GM18867 (cell line): Measurements from ENCODE around the gene SEPTIN3.
A peak's percentile ranks its signal among the peaks of the same experiment; 100 is the strongest.

Experiments
- ATAC-seq: cut with Tn5 transposase; IDR thresholded peaks from one replicate; pipeline ENCODE4 v1.9.1; 2021; ENCODE audit warnings: mild to moderate bottlenecking, moderate library complexity; ENCODE audit not compliant: unreplicated experiment

The SEPTIN3 gene, protein sequence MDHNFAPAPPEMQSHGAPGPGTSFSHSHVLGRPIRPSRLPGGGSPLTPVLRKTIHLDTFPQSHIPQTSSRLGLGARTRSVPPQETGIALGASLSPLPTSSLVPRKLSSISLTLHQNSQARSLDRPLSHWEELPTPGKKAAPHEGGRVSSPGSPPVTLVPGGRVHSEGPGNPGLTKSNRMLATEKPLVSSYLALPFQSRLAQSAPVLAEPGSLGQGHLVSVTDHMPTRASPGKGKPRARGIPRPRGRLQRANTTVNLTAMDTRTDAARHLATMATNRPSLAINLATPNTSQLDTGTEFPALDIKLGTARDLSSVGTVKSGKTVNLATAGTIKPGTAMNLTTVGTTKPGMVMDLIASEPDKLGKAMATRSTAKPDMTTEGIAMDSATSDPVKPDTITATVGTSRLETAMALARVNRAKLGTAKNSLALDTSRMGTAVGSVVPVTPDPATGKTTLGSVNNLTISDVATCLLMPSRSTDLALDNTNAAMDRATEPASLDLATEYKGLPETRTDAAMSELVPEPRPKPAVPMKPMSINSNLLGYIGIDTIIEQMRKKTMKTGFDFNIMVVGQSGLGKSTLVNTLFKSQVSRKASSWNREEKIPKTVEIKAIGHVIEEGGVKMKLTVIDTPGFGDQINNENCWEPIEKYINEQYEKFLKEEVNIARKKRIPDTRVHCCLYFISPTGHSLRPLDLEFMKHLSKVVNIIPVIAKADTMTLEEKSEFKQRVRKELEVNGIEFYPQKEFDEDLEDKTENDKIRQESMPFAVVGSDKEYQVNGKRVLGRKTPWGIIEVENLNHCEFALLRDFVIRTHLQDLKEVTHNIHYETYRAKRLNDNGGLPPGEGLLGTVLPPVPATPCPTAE

DNA sequence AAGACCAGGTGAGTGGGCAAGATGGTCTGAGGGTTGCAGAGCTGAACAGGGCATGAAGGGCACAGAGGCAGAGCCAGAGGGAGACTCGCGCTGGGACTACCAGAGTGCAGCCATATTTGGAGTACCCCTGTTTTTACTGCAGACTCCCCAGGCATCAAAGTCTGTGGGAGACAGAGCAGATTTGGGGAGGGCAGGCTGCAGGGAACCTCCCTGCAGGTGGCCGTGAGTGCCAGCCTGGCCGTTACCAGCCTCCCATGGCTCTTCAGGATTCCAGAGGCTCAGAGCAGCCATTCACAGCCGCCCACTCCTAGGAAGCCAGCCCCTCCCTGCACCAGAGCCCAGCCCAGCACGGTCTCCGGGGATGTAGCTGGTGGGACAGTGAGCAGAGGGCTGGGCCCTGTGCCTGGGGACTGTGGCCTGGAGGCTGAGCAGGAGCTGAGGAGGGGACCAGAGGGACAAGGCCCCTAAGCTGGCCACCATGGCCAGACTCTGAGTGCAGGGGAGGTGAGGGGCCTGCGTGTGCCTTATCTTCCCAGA, at the start of gene SEPTIN3:
TSS of gene SEPTIN3 (plus strand) at position 334 of the 537 bp plus-strand sequence. CDS start 2,050 bp downstream, outside the sequence.
- ATAC-seq: no peak

DNA sequence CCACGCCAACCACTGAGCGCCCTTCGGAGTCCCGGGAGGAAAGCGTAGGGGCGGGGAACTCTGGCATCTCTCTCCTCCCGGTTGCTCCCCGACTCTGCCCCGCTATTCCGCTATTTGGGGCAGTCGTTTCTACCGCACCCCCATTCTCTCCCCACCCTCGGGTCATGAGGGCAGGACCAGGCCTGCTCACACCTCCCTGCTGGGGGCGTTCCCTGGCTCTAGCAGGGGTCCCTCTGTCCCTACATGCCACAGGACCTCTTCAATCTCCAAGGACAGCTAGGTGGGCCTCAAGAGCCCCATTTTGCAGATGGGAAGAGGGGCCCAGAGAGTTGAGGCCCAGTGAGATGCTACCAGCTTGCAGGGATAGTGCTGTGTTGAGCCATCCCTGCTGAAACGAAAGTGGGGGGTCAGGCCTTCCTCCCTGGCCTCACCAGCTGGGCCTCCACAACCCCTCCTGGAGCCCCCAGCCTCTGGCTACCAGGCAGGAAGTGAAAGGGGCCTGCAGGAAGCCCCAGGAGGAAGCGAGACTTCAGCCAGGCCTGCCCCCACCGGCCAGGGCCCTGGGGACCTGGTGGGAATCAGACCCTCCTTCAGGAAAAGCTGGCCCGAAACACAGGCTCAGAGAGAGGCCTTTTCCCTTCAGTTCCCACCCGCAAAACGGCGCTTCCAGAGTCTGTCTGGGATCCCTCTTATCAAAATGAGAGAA, 48.8 kb upstream of the SEPTIN3 start:
- peak; percentile 19 for ATAC-seq

DNA sequence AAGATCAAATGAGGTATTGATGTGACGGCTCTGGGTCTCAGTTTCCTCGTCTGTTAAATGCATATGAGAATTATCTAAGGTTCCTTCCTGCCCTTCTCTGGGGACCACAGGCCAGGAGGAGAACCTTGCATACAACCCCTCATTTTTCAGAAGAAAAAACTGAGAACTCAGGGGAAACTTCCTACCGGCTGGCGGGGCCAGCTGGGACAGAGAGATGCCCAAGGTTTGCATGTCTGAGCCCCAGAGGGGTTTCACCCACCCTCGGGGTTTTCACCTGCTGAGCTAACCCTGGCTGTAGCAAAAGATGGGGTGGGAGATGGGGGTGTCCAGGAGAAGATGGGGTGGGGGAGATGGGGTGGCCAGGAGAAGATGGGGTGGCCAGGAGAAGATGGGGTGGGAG, 46.9 kb upstream of the SEPTIN3 start:
- ATAC-seq: no peak

DNA sequence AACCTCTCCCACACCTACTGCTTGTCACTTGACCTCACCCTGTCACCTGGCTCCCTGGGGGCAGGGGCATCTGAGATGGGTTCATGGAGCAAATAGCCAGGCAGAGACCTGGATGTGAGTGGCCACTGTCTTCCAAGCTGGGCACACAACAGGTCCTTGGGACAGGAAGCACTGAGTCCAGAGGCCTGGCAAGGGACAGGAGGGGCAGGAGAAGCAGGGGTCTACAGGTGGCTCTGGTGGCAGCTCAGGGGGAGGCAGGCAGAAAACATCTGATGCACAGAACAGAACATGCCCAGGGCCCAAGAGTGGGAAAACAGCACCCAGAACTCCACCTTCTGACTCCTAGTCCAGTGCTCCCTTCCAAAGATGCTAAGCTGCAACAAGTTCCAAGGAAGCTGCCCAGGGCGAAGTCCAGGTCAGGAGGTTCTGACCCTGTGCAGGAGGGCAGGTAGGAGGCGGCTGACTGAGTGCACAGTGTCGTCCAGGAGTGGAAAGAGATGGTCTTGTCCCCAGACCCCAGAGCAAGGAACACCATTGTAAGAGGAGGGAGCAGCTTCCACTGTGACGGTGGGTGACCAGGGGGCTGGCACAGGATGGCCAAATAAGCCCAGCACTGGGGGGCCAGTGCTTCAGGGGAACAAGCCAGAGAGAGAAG, 46.2 kb upstream of the SEPTIN3 start:
- ATAC-seq: no peak

DNA sequence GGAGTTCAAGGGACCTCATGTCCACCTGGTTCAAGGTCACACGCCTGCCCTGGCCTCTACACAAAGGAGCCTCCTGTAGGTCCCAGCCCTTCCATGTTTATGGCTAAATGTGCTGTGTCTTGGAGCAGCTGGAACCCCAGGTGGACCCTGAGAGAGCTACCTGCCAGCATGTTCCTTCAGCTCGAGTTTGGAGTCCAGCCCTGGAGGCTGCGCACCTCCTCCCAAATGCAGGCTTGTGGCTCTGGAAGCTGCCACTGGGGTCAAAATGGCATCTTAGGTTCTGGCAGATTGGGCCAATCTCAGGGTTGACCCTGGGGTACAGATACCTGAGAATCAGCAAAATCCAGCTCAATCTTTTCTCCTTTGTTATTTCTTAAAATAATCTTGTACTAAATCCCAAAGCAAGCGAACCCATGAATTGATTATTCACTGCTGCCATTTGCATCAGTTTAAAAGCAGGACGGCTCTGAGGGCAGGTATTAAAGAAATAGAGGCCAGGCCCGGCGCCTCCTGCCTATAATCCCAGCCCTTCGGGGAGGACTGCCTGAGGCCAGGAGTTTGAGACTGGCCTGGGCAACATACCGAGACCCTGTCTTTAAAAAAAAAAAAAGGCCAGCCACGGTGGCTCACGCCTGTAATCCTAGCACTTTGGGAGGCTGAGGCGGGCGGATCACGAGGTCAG, 45.5 kb upstream of the SEPTIN3 start:
- no peak for ATAC-seq

DNA sequence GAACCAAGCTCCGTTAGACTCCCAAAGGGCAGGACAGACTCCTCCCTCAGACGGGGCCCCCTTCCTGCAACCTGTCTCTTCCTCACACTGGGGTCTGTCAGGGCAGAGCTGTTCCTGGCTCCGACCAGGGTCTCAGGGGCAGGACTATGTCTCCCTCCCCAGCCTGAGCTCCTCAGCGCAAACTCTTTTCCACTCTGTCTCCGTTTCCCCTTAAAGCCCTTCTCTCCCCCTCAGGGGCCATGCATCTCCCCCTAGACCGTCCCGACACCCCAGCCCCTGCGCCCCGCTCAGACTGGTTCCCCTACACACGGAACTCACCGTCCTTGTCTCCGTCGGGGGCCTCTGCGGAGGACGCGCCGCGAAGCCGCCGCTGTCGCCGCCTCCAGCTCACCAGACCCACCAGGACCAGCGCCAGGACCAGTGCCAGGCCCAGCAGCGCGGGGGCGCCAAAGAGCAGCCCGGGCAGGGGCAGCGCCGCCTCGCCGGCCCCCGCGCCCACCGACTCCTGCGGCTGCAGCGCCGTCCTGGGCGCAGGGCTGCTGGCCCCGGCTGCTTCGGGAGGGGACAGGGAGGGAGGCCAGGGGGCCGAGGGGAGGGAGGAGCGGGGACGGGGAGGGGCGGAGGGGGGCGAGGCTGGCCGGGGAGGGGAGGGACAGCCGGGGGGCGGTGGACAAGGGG, 43.3 kb upstream of the SEPTIN3 start:
- ATAC-seq: peak; percentile 47

DNA sequence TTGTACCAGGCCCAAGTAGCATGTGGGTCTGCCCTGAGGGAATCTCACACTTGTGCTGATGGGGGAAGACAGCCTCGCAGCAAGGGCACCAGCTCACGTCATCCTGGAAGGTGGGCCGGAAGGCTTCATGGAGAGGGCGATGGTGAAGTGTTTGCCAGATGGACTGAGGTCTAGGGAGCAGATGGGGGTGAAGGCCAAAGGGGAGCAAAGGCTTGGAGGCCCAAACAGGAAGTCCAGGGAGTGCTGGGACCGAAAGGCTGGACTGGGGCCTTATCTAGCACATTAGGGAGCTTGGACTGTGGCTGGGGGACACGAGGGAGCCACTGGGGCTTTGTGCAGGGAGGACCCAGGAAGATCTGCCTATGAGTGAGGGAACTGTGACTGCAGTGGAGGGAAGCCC, 41.4 kb upstream of the SEPTIN3 start:
- ATAC-seq: no peak

DNA sequence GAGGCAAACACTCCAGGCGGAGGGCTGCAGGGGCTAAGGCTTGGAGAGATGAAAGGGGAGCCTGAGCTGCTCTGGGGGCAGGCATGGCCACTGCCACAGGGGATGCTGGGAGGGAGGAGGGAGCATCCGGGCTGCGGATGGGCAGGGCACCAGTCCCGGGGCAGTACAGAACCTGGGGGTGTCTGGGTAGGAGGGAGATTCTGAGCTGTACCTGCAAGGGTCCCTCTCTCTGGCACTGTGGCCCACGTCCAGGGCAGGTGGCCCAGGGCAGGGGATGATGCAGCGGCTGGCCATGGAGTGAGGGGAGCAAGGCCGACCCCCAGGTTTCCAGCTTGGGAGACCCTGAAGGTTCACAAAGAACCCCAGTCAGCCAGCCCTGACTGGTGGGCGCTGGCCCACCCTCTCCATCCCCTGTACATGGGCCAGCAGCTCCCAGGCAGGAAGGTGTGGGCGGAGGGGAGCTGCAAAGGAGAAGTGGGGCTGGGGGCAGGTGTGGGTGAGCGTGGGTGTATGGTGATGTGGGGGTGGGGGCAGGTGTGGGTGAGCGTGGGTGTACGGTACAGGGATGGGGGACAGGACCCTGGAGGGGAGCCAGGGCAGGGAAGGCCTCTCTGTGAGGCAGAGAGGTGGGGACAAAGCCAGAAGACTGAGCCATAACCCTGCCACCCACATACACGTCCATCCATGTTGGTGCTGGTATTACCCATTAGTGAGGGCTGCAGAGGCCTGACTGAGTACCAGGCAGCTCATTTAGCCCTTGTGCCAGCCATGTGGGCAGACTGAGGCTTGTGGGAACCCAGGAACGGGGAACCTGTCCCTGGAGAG, 40.4 kb upstream of the SEPTIN3 start:
- no peak for ATAC-seq

DNA sequence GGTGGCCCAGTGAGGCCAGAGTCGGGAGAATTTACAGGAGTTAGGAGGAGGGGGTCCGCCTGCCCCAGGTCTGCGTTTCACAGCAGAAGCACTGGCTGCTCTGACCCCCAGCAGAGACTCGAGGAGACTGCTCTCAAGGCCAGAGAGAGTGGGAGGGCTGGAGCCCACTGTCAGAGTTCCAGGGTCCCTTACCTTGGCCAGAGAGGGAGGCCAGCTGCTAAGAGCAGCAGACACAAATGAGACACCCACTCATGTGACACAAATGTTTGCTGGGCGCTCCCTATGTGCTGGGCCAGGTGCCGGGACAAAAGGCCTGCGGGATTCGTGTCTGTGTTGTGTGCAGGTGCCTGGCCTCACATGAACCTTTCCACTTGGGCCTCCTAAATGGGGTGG, 39.8 kb upstream of the SEPTIN3 start:
- ATAC-seq: no peak

DNA sequence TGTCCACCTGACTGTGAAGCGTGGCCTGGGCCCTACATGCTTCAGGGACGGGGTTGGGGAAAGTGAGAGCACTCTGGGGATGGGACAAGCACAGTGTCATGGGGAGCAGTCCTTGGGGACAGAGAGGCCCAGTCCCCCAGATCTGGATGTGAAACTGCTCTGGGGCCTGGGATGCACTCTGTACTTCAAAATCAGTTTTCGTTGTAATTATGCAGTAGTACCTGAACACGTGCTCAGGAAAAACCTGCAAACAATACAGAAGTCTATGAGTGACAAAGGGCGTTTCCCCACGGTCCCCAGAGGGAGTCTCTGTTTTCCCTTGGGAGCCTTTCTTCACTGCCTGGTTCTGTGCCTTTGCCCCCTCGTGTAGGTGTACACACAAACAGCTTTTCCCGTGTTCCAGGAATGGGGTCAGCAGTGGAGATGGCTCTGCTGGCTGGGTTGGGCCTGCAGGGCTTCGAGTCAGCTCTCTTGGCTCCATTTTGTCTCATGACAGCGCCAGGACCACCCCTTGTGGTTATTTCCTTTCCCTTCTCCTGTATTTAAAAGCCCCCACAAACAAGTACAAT, 37.5 kb upstream of the SEPTIN3 start:
- ATAC-seq: no peak

DNA sequence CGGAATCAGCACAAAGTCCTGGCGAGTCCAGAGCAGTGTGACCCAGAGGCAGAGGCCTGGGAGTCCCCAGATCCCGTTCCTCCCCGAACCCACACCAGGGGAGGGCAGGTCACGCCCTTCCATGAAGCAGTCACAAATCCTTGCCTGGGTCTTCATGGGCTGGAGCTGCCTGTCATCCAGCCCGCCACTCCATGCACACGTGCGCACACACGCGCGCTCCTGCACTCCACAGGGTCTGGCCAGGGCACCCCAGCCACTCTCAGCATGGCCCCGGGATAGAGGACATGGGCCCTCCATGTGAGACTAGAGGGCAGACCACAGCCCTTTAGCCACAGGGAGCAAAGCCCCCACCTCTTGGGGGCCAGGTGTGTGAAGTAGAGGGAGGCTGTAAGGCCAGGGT, 36.9 kb upstream of the SEPTIN3 start:
- no peak for ATAC-seq

DNA sequence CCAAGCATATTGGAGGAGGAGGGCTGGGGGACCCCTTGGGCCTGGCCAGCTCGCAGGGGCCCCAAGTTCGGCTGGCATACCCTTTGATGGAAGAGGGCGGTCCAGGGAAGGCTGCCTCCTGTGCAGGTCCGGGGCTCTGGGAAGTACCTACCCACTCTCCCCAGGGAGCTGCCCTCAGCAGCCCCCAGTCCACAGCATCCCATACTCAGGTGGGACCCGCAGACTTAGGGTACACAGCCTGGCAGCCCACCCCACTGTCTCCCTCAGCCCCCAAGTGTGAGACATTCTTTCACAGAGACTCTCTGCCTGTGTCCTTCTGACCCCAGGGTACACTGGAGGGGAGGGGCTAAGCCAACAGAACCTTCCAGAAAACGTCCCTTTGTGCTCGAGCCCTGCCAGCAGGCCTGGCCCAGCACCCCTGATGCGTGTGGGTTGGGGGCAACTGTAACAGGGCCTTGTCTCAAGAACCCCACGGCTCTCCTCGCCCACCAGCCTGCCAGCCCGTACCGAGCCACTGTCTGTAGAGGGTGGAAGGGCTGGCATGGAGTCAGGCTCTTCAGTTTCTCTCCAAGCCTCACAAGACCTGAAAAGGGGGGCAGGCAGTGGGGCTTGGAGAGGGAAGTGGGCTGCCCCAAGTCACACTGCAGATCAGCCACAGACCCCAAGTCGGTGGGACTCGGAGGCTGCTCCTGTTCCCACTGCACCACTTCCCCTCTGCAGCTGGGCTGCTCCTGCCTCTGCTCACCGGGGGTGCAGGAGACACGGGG, 35.6 kb upstream of the SEPTIN3 start:
- no peak for ATAC-seq

DNA sequence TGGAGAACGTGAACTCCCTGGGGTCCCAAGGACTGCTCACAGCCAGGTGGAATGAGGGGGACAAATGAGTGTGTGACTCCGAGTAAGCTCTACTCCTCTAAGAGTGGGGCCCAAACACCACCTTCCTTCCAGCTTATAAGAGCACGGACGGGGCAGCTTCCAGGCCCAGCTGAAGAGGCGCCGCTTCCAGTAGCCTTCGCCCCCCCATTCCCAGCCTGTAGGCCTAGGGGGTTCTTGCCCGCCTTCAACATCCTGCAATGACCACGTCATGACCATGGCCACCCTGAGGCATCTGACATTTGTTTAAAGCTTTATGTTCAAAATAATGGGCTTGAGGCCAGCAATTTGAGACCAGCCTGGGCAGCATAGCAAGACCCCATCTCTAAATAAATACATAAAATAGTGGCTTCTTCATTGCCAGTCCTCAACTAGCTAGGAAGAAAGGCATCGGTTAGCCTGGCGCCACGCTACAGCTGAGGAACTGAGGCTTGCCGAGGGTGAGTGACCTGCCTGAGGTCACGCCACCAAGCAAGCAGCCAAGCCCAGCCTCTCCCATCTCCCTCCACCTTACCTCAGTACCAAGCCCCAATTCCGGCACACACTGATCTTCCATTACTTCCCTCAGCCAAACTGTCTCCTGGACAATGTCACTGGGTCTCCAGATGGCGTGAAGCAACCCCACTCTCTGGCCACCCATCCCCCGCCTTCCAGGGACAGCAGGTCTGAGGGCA, 34.8 kb upstream of the SEPTIN3 start:
- no peak for ATAC-seq

DNA sequence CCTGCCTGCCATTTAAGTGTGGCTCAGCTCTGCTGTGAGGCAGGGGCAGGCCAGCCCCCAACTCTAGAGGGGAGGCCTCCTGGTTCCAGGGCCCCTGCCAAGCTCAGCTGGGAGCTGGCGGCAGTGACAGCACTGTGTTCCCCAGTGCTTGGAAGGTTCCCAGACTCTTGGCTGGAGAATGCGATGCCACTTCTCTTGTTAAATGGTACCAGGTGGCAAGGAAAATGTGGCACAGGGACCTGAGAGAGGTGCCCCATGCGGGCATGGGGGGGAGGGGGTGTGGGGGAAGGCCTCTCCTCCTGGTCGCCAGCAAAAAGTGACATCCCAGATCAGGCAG, 34.3 kb upstream of the SEPTIN3 start:
- no peak for ATAC-seq

DNA sequence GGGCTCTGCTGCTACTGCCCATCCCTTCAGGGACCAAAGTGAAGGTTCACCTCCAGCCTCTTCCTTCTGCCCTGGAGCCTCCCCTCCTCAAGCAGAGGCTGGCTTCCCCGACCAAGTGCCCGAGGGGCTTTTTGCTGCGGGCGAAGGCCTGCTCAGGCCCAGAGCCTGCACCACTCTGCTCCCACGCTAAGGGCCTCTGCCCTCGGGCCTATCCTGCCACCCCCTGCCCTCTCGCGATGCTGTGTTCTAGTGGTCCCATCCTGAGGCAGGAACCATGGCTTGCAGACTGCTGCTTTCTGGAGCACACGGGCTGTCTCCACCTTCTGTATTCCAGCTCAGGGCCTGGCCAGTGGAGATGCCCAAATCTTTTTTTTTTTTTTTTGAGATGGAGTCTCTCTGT, 33.7 kb upstream of the SEPTIN3 start:
- ATAC-seq: no peak

DNA sequence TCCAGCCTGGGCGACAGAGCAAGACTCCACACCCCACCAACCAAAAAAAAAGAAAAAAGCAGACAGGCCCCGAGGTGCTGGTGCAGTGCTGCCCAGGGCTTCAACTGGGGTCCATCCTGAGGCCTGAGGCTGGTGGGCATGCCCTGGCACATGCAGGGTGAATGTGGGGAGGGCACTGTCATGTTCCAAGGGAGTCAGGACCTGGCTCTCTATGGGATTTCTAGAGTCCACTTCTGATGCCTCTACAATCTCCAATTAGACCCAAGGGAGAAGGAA, 32.4 kb upstream of the SEPTIN3 start:
- ATAC-seq: no peak
